GM21786 (cell line): ENCODE measurements around the gene PRIMPOL.
A peak's percentile ranks its signal among the peaks of the same experiment; 100 is the strongest.
"Not testable (repeated sequence)": the region's sequence is repeated elsewhere in the genome, so short reads cannot be mapped to it uniquely, and the experiment has no call there.

ENCODE experiments used
- ATAC-seq: cut with Tn5 transposase; IDR thresholded peaks from one replicate; pipeline ENCODE4 v1.9.1; 2021; ENCODE audit not compliant: unreplicated experiment

The PRIMPOL gene

GRCh38 chr4:184636897-184637296 is 12.6 kb upstream of the PRIMPOL start:
- no peak for ATAC-seq

- no peak for ATAC-seq
Observed at GRCh38 chr4:184641022-184641421, 8.5 kb upstream of the PRIMPOL start.

GRCh38 chr4:184641451-184641850 is 8.1 kb upstream of the PRIMPOL start:
- ATAC-seq = no peak

- ATAC-seq = no peak
Observed at GRCh38 chr4:184643731-184644130, 5.8 kb upstream of the PRIMPOL start.

- ATAC-seq = no peak
Observed at GRCh38 chr4:184644553-184645307, 4.8 kb upstream of the PRIMPOL start.

GRCh38 chr4:184645904-184646610 is 3.5 kb upstream of the PRIMPOL start:
- no peak for ATAC-seq

- no peak for ATAC-seq
Observed at GRCh38 chr4:184647266-184648053, 2.1 kb upstream of the PRIMPOL start.

- ATAC-seq = no peak
Observed at GRCh38 chr4:184648054-184648312, 1.6 kb upstream of the PRIMPOL start.

- peak; percentile 26 for ATAC-seq
Observed at GRCh38 chr4:184648313-184649025, 1.1 kb upstream of the PRIMPOL start.

- peak; percentile 1 for ATAC-seq
Observed at GRCh38 chr4:184649971-184650855, 675 bp downstream of the PRIMPOL start.

GRCh38 chr4:184651899-184652298 is 2.4 kb downstream of the PRIMPOL start:
- ATAC-seq = no peak

- not testable (repeated sequence) for ATAC-seq
Observed at GRCh38 chr4:184652681-184653080, 3.1 kb downstream of the PRIMPOL start.

- ATAC-seq = no peak
Observed at GRCh38 chr4:184653650-184654049, 4.1 kb downstream of the PRIMPOL start.

- no peak for ATAC-seq
Observed at GRCh38 chr4:184655889-184656869, 6.6 kb downstream of the PRIMPOL start.

GRCh38 chr4:184657144-184657543 is 7.6 kb downstream of the PRIMPOL start:
- ATAC-seq = no peak

GRCh38 chr4:184657820-184658219 is 8.3 kb downstream of the PRIMPOL start:
- ATAC-seq = not testable (repeated sequence)

- ATAC-seq = no peak
Observed at GRCh38 chr4:184660978-184661377, 11.4 kb downstream of the PRIMPOL start.

GRCh38 chr4:184662236-184662635 is 12.7 kb downstream of the PRIMPOL start:
- no peak for ATAC-seq
